CD4-positive, alpha-beta T cell treated with Interleukin-21 for 1 hour (primary cell): ENCODE results near the gene OR4K13.

Experiments used
- DNase-seq: peaks from one replicate; pipeline ENCODE4 v3.0.0-alpha.2; 2020

OR4K13 gene, protein sequence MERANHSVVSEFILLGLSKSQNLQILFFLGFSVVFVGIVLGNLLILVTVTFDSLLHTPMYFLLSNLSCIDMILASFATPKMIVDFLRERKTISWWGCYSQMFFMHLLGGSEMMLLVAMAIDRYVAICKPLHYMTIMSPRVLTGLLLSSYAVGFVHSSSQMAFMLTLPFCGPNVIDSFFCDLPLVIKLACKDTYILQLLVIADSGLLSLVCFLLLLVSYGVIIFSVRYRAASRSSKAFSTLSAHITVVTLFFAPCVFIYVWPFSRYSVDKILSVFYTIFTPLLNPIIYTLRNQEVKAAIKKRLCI

DNA sequence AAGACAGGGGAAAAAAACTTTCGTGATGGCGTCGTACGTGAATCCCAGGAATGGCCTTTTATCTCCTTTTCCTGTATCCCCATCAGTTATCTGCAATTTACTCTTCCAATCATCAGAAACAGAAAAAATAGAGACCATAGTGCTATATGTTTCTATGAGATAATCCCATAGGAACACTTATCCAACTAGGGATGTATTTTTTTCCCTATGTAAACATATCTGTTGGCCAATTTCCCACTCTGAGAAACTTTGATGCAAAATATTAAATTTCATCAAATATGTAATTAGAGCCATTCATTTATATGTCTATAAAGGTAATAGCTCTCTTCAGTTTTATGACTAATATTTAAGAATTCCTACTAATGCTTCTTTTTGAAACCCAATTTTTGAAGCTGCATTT is at the start of gene OR4K13:
OR4K13 (minus strand) TSS at position 101 of the 400 bp plus-strand sequence. CDS start 1,280 bp downstream, outside the sequence.
- no peak for DNase-seq

DNA sequence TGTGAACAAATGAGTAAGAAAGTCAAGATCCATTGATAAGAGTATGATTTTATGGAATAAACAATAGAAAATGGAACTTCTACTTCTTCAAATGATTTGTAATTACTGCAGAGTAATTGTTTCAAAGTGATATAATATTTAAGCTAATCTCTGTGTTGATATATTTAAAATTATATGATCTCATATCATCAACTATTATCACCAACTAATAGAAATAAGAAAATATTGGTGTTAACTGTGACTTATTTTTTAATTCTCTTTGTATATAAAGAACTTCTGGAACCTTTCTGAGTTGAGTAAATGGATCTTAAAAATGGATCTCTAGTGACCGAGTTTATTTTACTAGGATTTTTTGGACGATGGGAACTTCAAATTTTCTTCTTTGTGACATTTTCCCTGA is 23.9 kb upstream of the OR4K13 start, which contains the start of gene OR4L1:
OR4L1 (plus strand) TSS at position 301 of the 400 bp plus-strand sequence; CDS start at position 301, 0 bp downstream.
- DNase-seq = no peak

DNA sequence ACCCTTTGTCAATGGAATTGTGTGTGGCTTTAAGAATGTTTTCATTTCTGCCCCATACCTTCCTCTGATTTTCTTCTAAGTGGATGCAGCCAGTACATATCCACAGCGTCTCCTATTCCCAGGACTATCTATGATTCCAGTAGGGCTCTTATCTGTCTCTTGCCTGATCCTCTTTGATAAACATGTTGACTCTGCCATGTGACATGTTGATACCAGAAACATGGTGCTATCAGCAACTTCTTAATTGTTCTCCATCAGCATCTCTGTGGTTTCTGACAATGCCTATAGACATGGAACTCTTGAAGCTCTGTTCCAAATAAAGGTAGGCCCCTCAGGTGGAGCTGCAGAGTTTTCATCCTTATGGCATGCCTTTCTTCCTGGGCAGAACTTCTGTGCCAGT is 12.4 kb upstream of the OR4K13 start:
- no peak for DNase-seq

DNA sequence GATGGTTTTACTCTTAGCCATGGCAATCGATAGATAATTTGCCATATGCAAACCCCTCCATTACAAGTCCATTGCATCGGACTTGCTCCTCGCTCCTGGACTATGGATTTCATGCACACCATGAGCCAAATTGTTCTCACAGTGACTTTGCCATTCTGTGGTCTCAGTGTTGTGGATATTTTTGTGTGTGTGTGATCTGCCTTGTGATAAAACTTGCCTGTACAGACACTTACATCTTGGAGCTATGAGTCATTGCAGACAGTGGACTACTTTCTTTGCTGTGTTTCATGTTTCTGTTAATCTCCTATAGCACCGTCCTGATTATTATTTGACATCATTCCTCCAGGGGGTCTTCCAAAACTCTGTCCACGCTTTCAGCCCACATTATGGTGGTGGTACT is 8.4 kb upstream of the OR4K13 start:
- no peak for DNase-seq

DNA sequence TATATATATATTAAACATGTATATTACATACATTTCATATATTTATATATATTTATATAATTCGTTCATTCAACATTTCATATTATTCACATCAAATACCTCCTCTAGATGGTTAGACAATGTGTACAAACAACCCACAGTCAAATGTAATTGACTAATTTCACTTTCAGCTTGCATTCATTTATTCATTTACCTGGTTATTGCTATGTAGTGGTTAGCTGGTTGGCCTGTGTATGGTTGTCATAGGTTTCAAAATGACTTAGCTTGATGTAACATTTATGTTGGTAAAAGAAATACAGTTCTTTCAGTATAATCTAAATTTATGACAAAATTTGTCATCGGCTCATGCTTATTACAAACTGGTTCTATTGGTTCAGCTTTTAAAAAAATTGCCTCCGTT is 389 bp downstream of the OR4K13 start:
- no peak for DNase-seq

DNA sequence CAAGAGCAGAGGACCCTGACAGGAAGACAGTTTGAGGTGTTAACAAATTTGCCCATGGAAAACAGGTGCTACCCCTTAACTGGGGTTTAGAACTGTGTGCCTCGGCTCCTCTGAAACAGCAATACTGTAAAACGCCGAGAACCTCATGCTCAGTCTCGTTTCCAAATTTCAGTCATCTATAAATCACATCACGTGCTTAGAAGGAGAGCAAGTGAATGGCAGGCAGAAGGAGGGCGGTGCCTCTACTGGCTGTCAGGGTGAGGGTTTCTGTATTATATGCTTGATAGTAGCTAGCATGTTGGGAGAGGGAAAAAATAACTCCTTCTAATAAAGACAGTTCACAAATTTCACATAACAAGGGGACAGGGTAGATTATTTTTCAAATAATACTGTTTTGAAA is 4.8 kb downstream of the OR4K13 start:
- no peak for DNase-seq

DNA sequence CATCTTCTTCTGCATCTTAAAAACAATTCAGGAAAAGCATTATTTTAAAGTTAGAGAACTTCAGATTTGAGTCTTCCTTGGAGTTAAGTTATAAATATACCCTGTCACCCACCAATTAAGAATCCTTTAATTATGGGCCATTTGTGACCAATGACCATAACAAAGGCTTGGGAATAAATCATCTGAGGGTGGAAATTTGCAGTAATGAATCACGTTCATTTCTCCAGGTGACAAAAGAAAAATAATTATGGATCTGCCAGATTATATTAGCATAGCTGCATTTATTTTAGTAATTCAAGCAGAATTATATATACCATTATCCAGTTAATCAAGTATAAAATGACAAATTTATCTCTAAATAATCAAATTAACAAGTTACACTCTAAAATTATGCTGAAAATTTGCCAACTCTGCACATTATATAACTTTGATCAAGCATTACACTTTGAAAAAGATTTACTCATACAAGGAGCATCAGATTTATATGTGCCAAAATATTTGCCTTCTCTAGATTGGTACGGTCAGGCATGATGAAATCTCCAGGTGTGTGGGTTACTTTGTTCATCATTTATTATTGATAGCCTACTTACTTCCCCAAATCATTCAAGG is 16.5 kb downstream of the OR4K13 start, which contains the start of gene OR4K14:
OR4K14 (minus strand) TSS at position 51 of the 609 bp plus-strand sequence. CDS start 4,114 bp downstream, outside the sequence.
- no peak for DNase-seq

DNA sequence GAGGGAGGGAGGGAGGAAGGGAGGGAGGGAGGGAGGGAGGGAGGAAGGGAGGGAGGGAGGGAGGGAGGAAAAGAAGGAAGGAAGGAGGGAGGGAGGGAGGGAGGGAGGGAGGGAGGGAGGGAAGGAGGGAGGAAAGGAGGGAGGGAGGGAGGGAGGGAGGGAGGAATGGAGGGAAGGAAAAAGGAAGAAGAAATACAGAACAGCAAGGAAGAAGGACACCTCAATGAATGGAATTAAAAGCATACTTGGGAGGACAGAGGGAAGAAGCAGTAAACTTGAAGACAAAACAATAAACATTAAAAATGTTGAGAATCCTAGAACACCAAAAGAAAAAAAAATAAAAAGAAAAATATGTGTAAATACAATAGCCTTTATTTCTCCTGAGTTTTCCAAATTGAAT is 27.7 kb downstream of the OR4K13 start:
- DNase-seq = no peak

DNA sequence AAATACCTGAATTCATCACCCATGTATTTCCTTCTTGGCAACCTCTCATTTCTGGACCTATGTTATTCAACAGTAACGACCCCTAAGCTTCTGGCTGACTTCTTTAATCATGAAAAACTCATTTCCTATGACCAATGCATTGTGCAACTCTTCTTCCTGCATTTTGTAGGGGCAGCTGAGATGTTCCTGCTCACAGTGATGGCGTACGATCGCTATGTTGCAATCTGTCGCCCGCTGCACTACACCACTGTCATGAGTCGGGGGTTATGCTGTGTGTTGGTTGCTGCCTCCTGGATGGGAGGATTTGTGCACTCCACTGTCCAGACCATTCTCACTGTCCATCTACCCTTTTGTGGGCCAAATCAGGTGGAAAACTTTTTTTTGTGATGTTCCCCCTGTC is 33.5 kb downstream of the OR4K13 start:
- no peak for DNase-seq

DNA sequence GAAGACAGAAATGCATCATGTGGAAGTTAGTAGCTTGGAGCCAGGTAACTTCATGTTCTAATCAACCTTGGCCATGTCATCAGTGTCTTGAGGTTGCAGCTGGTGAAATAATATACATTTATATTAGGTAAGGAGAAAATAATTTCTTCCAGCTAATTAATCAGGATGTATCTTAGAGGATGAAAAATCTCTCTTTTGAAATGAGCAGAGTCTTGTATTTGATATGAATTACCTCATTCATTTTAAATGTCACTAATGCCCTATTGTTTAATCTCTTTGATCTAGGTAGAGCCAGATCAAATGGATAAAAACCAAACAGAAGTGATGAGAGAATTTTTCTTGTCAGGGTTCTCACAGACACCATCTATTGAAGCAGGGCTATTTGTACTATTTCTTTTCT is 34.0 kb downstream of the OR4K13 start, which contains the start of gene OR4Q2:
OR4Q2 (plus strand) TSS at position 301 of the 400 bp plus-strand sequence.
- no peak for DNase-seq

DNA sequence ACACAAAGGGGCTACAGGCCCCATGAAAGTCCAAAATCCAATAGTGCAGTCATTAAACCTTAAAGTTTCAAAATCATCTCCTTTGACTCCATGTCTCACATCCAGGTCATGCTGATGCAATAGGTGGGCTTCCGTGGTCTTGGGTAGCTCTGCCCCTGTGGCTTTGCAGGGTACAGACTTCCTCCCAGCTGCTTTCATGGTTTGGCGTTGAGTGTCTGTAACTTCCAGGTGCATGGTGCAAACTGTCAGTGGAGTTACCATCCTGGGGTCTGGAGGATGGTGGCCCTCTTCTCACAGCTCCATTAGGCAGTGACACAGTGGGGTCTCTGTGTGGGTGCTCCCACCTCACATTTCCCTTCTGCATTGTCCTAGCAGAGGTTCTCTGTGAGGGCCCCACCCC is 42.4 kb downstream of the OR4K13 start:
- DNase-seq = no peak
